Pancreas (tissue), 10 donors: ENCODE data around the gene IQGAP1. TPM values are rescaled to one million over a fixed set of nuclear protein-coding genes. Genes with fewer than 3 reads are reported as not detected.
A peak's percentile ranks its signal among the peaks of the same experiment; 100 is the strongest.
"Not testable (repeated sequence)": the region's sequence is repeated elsewhere in the genome, so short reads cannot be mapped to it uniquely, and the experiment has no call there.

ENCODE experiments used
- ATAC-seq, 4 donors: fragments of 200-7000 bp; cut with Tn5 transposase; one replicate each; pipeline versions ENCODE4 v1.8.0 to v1.9.1; 2020; ENCODE audit warnings: mild to moderate bottlenecking in 4 of 4, moderate library complexity in 4 of 4
- DNase-seq, 6 donors: peaks; one replicate each; pipeline ENCODE4 v3.0.0-alpha.2; 2020
- FAIRE-seq: peaks from 2 replicates; lab custom pipeline; 2012; peaks lifted over from hg19 to GRCh38; lab: Jason Lieb, UNC
- H3K27ac ChIP-seq, 4 donors: fragments of 200-600 bp; sonication (generic); 1 replicate in 3 of 4; 2 replicates in 1 of 4; pipeline versions ENCODE4 v1.5.0 to v1.8.0; 2020
- H3K27me3 ChIP-seq, 4 donors: fragments of 200-600 bp; one replicate each; pipeline ENCODE4 v1.8.0; 2021
- H3K36me3 ChIP-seq, 3 donors: fragments of 200-600 bp; sonication (generic) in 1 of 3; one replicate each; pipeline versions ENCODE4 v1.5.0 to v1.8.0; 2020 to 2021
- H3K4me1 ChIP-seq, 3 donors: fragments of 200-600 bp; one replicate each; pipeline ENCODE4 v1.8.0; 2021
- H3K4me3 ChIP-seq, 4 donors: fragments of 200-600 bp; sonication (generic) in 2 of 4; one replicate each; pipeline versions ENCODE4 v1.5.0 to v1.8.0; 2020 to 2021
- H3K9me3 ChIP-seq, 4 donors: fragments of 200-600 bp; one replicate each; pipeline ENCODE4 v1.8.0; 2021
- CTCF ChIP-seq, 4 donors: fragments of 200-600 bp; sonication (generic) in 3 of 4; IDR thresholded peaks; one replicate each; pipeline versions ENCODE4 v1.5.0 to v1.8.0; 2021; ENCODE audit warnings: antibody characterized with exemption in 4 of 4
- WGBS, 2 donors: extraction: QIAGEN DNeasy Blood & Tissue Kit; methylation state at CpG; one replicate each; pipeline ENCODE4 v1.1.7; 2013; 5-methylcytosine and 5-hydroxymethylcytosine counted together
- intact Hi-C, 3 donors: fragments of 100-400 bp; cut with DNase I; formaldehyde crosslinking; loops; one replicate each; pipeline versions ENCODE4 v1.11.1 to v1.14.2; 2022
- polyA plus RNA-seq, 2 donors: library from polyadenylated mRNA; stranded (reverse); fragments of 200-250 nt; gene quantifications; one replicate each; pipeline ENCODE4 v1.2.3, GENCODE V29; 2013
- total RNA-seq, 6 donors: library from RNA; stranded (reverse); fragmentation: NEBNext Ultra II Directional in 4 of 6; extraction: Animal tissue kit (Norgen Biotek cat#: 25700) in 4 of 6; gene quantifications; one replicate each; pipeline versions ENCODE4 v1.2.1 to v1.2.4, GENCODE V29; 2021 to 2023
- donor health status: healthy with polysubstance abuse.
- donor health status: DM: no; HTN: no; CAD: no; lungs with moderate emphysema.
- donor health status: DM: no; HTN: no; CAD: no.
- donor health status: control.
- donor health status: control.
- donor health status: Bipolar disorder and iron deficiency.
- donor health status: DM: yes; HTN: yes; CAD: no.
- donor health status: DM: no; HTN: no; CAD: no.
- donor health status: DM: no; HTN: no; CAD: no.
- donor health status: DM: yes; HTN: yes; CAD: no.

The IQGAP1 gene
- total and polyA plus RNA-seq, 8 donors, result 20.6 to 103 (median 43.3) TPM

- no peak for DNase-seq
- intact Hi-C loops, result no loop called here
- no peak for FAIRE-seq
- no peaks in the 10 kb centered on the region for H3K36me3 ChIP-seq
- no peak for ATAC-seq
- no peaks in the 10 kb centered on the region for H3K27me3 ChIP-seq
- peak overlapping the region; percentile 72 to 95 (median 88) for H3K27ac ChIP-seq
- no peak overlapping the region for H3K4me3 ChIP-seq
- no peaks in the 10 kb centered on the region for H3K9me3 ChIP-seq
- WGBS, 2 donors, result 79 to 80% methylated on average over 3 of the region's 3 CpGs
- TF ChIP-seq CTCF (IDR thresholded peaks at IDR 0.05), result no peak
- H3K4me1 ChIP-seq, result peaks cover 33 to 37% (median 34%) of the 10 kb centered on the region in 3 donors
Measured at GRCh38 chr15:90402767-90403166, 14.7 kb downstream of the IQGAP1 start.

- H3K4me1 ChIP-seq, result peaks cover 27 to 34% (median 28%) of the 10 kb centered on the region in 3 donors
- 47 to 53% methylated on average over 3 of the region's 3 CpGs for WGBS, 2 donors
- no peak overlapping the region for H3K4me3 ChIP-seq
- no peaks in the 10 kb centered on the region for H3K27me3 ChIP-seq
- TF ChIP-seq CTCF (IDR thresholded peaks at IDR 0.05), result no peak
- intact Hi-C loops, result no loop called here
- no peaks in the 10 kb centered on the region for H3K36me3 ChIP-seq
- H3K9me3 ChIP-seq, result no peaks in the 10 kb centered on the region
- FAIRE-seq (peak; percentile 61), DNase-seq (no peak), ATAC-seq (no peak)
- no peak overlapping the region for H3K27ac ChIP-seq
Measured at GRCh38 chr15:90405055-90405607, 17.1 kb downstream of the IQGAP1 start.

GRCh38 chr15:90407336-90407735 is 19.3 kb downstream of the IQGAP1 start:
- Histone ChIP-seq H3K27ac (no peak overlapping the region), H3K36me3 (no peaks in the 10 kb centered on the region), H3K4me3 (no peak overlapping the region), H3K9me3 (no peaks in the 10 kb centered on the region), H3K4me1 (peaks cover 12 to 27% (median 15%) of the 10 kb centered on the region in 3 donors), H3K27me3 (no peaks in the 10 kb centered on the region)
- TF ChIP-seq CTCF (IDR thresholded peaks at IDR 0.05), result no peak
- no peak for ATAC-seq
- intact Hi-C loops, result no loop called here
- WGBS, 2 donors, result 69 to 75% methylated on average over 3 of the region's 3 CpGs
- no peak for DNase-seq
- FAIRE-seq, result no peak

- Histone ChIP-seq H3K27ac (no peak overlapping the region), H3K27me3 (no peaks in the 10 kb centered on the region), H3K9me3 (no peaks in the 10 kb centered on the region), H3K36me3 (no peaks in the 10 kb centered on the region), H3K4me3 (no peak overlapping the region), H3K4me1 (peaks cover 12 to 27% (median 15%) of the 10 kb centered on the region in 3 donors)
- peak in 3 of 4 donors; percentile 15 to 31 (median 26) for ATAC-seq
- 59% methylated on average over 2 of the region's 2 CpGs for WGBS, 2 donors
- DNase-seq, result no peak
- intact Hi-C loops, result no loop called here
- no peak for TF ChIP-seq CTCF (IDR thresholded peaks at IDR 0.05)
- FAIRE-seq, result no peak
Measured at GRCh38 chr15:90407871-90408317, 19.9 kb downstream of the IQGAP1 start.

GRCh38 chr15:90408657-90409056 is 20.6 kb downstream of the IQGAP1 start:
- 89 to 95% methylated on average over 3 of the region's 3 CpGs for WGBS, 2 donors
- H3K4me1 ChIP-seq, result peaks cover 13 to 31% (median 20%) of the 10 kb centered on the region in 3 donors
- no peaks in the 10 kb centered on the region for H3K9me3 ChIP-seq
- no peak overlapping the region for H3K27ac ChIP-seq
- no peak overlapping the region for H3K4me3 ChIP-seq
- ATAC-seq (no peak), FAIRE-seq (no peak), DNase-seq (no peak)
- intact Hi-C loops, result no loop called here
- no peaks in the 10 kb centered on the region for H3K27me3 ChIP-seq
- no peak for TF ChIP-seq CTCF (IDR thresholded peaks at IDR 0.05)
- H3K36me3 ChIP-seq, result no peaks in the 10 kb centered on the region

- 92 to 98% methylated on average over 3 of the region's 3 CpGs for WGBS, 2 donors
- H3K9me3 ChIP-seq, FAIRE-seq, H3K27ac ChIP-seq, ATAC-seq, H3K4me3 ChIP-seq, H3K27me3 ChIP-seq, H3K36me3 ChIP-seq, intact Hi-C loops, DNase-seq: not testable (repeated sequence)
- H3K4me1 ChIP-seq, result peaks cover 13 to 41% (median 22%) of the 10 kb centered on the region in 3 donors
Measured at GRCh38 chr15:90409587-90409986, 21.5 kb downstream of the IQGAP1 start.

- H3K9me3 ChIP-seq, H3K27ac ChIP-seq, H3K27me3 ChIP-seq, intact Hi-C loops, FAIRE-seq, ATAC-seq, DNase-seq, H3K36me3 ChIP-seq, H3K4me3 ChIP-seq: not testable (repeated sequence)
- peaks cover 13 to 46% (median 22%) of the 10 kb centered on the region in 3 donors for H3K4me1 ChIP-seq
- 94 to 97% methylated on average over 4 of the region's 4 CpGs for WGBS, 2 donors
Measured at GRCh38 chr15:90410316-90410715, 22.3 kb downstream of the IQGAP1 start.
